SK-N-SH (cell line): Measurements from ENCODE around the gene COBL.

ENCODE experiments used
- CTCF ChIP-seq: fragments of 200-600 bp; sonication (generic); IDR thresholded peaks from 2 replicates; pipeline ENCODE4 v1.6.1; 2017; ENCODE audit warnings: antibody characterized with exemption, mild to moderate bottlenecking, moderate library complexity
- ELF1 ChIP-seq: IDR thresholded peaks from 2 replicates; pipeline ENCODE4 v1.4.0; 2012
- FOXJ3 ChIP-seq: sonication (generic); formaldehyde crosslinking; IDR thresholded peaks from 2 replicates; pipeline ENCODE4 v1.5.1; 2020; ENCODE audit warnings: mild to moderate bottlenecking, missing genetic modification reagents
- MXI1 ChIP-seq: IDR thresholded peaks from 2 replicates; pipeline ENCODE4 v1.6.1; 2012; ENCODE audit warnings: mild to moderate bottlenecking, low read depth, low read length, improper control_type of control experiment
- POLR2AphosphoS5 ChIP-seq: IDR thresholded peaks from 2 replicates; pipeline ENCODE4 v1.6.1; 2012; ENCODE audit warnings: low read depth, low read length

GRCh38 chr7:51118628-51119027, 198.0 kb downstream of the COBL start:
- TF ChIP-seq ELF1 (no peak), CTCF (no peak), POLR2AphosphoS5 (no peak), FOXJ3 (CRISPR knock-in tag) (no peak), MXI1 (no peak)
